K562 (cell line): ENCODE data around the gene EPGN. TPM values are rescaled to one million over a fixed set of nuclear protein-coding genes. Genes with fewer than 3 reads are reported as not detected.

ENCODE experiments used
- ATAC-seq: fragments of 200-7000 bp; cut with Tn5 transposase; 3 replicates; pipeline ENCODE4 v1.9.1; 2020; ENCODE audit warnings: moderate library complexity
- BruUV-seq: library from RNA; stranded (reverse); fragments of 400-500 nt; replicated peaks from 2 replicates; lab custom pipeline; 2021; lab: Mats Ljungman, UMichigan
- CTCF ChIA-PET: fragments of 300-600 bp; formaldehyde crosslinking; extraction: SDS; loops from one replicate; lab custom pipeline; 2021; ENCODE audit warnings: low intra/inter-chr PET ratio; lab: Yijun Ruan, JAX
- POLR2A ChIA-PET: fragments of 300-600, 350-650 bp; sonication (Branson Sonifier 250); formaldehyde crosslinking; extraction: SDS; loops from one replicate; lab custom pipeline; 2021; ENCODE audit warnings: antibody characterized with exemption, inconsistent platforms; lab: Yijun Ruan, JAX
- DNase-seq, 4 experiments: peaks; one replicate each; pipeline versions ENCODE4 v3.0.0 to v3.0.0-alpha.2; 2011 to 2018; ENCODE audit warnings: low spot score in 3 of 4, mixed read lengths in 3 of 4; ENCODE audit errors: extremely low read depth in 1 of 4
- FAIRE-seq: peaks from 2 replicates; lab custom pipeline; 2011; peaks lifted over from hg19 to GRCh38; lab: Jason Lieb, UNC
- H2AFZ ChIP-seq: 2 replicates; pipeline ENCODE4 v1.6.0; 2011; ENCODE audit warnings: low read depth, low read length, control low read depth, inconsistent platforms
- H3K27ac ChIP-seq: fragments of 200-600 bp; 3 replicates; pipeline ENCODE4 v1.8.0; 2011; ENCODE audit warnings: low read depth, mild to moderate bottlenecking, control low read depth, inconsistent platforms, low read length, moderate library complexity, mixed read lengths; ENCODE audit errors: extremely low read depth
- H3K27me3 ChIP-seq, 2 experiments: fragments of 300-600 bp in 1 of 2; 2 replicates in 1 of 2; 3 replicates in 1 of 2; pipeline versions ENCODE4 v1.6.0 to v1.8.0; 2011; ENCODE audit warnings: inconsistent platforms in 2 of 2, low read length in 2 of 2, mild to moderate bottlenecking in 1 of 2, mixed read lengths in 1 of 2, moderate library complexity in 1 of 2; ENCODE audit not compliant: control insufficient read depth in 2 of 2, insufficient read depth in 2 of 2
- H3K36me3 ChIP-seq: fragments of 300-600 bp; 3 replicates; pipeline ENCODE4 v1.8.0; 2011; ENCODE audit warnings: mild to moderate bottlenecking, low read length, inconsistent platforms; ENCODE audit not compliant: control insufficient read depth, insufficient read depth
- H3K4me1 ChIP-seq, 2 experiments: fragments of 200-600 bp in 1 of 2; replicated peaks in 1 of 2; 2 replicates in 1 of 2; 3 replicates in 1 of 2; pipeline versions ENCODE4 v1.5.1 to v1.8.0; 2011; ENCODE audit warnings: inconsistent platforms in 2 of 2, low read length in 2 of 2, mild to moderate bottlenecking in 1 of 2, mixed read lengths in 1 of 2, moderate library complexity in 1 of 2; ENCODE audit not compliant: control insufficient read depth in 2 of 2, insufficient read depth in 2 of 2
- H3K4me2 ChIP-seq: 2 replicates; pipeline ENCODE4 v1.6.1; 2011; ENCODE audit warnings: low read length, control low read depth, inconsistent platforms, mixed read lengths; ENCODE audit not compliant: insufficient read depth
- H3K4me3 ChIP-seq: fragments of 200-600 bp; sonication (generic), shearing (Covaris generic); 2 replicates; pipeline ENCODE4 v1.5.1; 2016; ENCODE audit warnings: control low read depth, inconsistent platforms
- H3K79me2 ChIP-seq: fragments of 200-600 bp; 3 replicates; pipeline ENCODE4 v1.8.0; 2011; ENCODE audit warnings: low read length, inconsistent platforms; ENCODE audit not compliant: control insufficient read depth, insufficient read depth
- H3K9ac ChIP-seq, 2 experiments: 2 replicates each; pipeline versions ENCODE4 v1.6.0 to v1.6.1; 2011; ENCODE audit warnings: low read depth in 2 of 2, low read length in 2 of 2, control low read depth in 1 of 2, inconsistent platforms in 1 of 2, mild to moderate bottlenecking in 1 of 2, mixed read lengths in 1 of 2; ENCODE audit not compliant: insufficient read depth in 1 of 2
- H3K9me1 ChIP-seq: one replicate; pipeline ENCODE4 v1.6.0; 2011; ENCODE audit warnings: inconsistent platforms, mild to moderate bottlenecking, low read length, moderate library complexity; ENCODE audit not compliant: control insufficient read depth, insufficient read depth
- H3K9me3 ChIP-seq: replicated peaks from 2 replicates; pipeline ENCODE4 v1.5.1; 2011; ENCODE audit warnings: low read depth, low read length, inconsistent platforms; ENCODE audit not compliant: control insufficient read depth, insufficient read depth
- H4K20me1 ChIP-seq: replicated peaks from 2 replicates; pipeline ENCODE4 v1.6.1; 2011; ENCODE audit warnings: low read length, inconsistent platforms, mixed read lengths; ENCODE audit not compliant: control insufficient read depth, insufficient read depth
- CSDE1 ChIP-seq, 2 experiments: fragments of 450-650 bp; IDR thresholded peaks; 2 replicates each; pipeline ENCODE4 v1.6.1; 2016; ENCODE audit warnings: mild to moderate bottlenecking in 1 of 2
- JUND ChIP-seq, 2 experiments: IDR thresholded peaks; 2 replicates in 1 of 2; 3 replicates in 1 of 2; pipeline ENCODE4 v1.6.1; 2011; ENCODE audit warnings: borderline replicate concordance in 2 of 2, low read depth in 2 of 2, low read length in 2 of 2, improper control_type of control experiment in 1 of 2, missing biosample characterization in 1 of 2, missing genetic modification characterization in 1 of 2, missing genetic modification reagents in 1 of 2
- KDM1A ChIP-seq, 2 experiments: fragments of 450-650 bp; IDR thresholded peaks; 2 replicates each; pipeline ENCODE4 v1.6.1; 2016; ENCODE audit warnings: mild to moderate bottlenecking in 2 of 2
- SMARCA4 ChIP-seq: fragments of 450-650 bp; IDR thresholded peaks from 2 replicates; pipeline ENCODE4 v1.6.1; 2016
- ZBED1 ChIP-seq: IDR thresholded peaks from 2 replicates; pipeline ENCODE4 v1.6.1; 2014
- ZNF354B ChIP-seq: fragments of 250-450 bp; sonication (Bioruptor Pico); IDR thresholded peaks from 2 replicates; pipeline ENCODE4 v1.4.0; 2020
- ZNF77 ChIP-seq: fragments of 250-450 bp; sonication (Bioruptor Pico); IDR thresholded peaks from 2 replicates; pipeline ENCODE4 v1.5.0; 2020
- WGBS: fragments of 100-300 bp; shearing (Covaris generic); methylation state at CpG from one replicate; pipeline ENCODE4 v1.1.6; 2016; ENCODE audit warnings: low coverage, mixed read lengths; ENCODE audit not compliant: insufficient coverage; ENCODE audit errors: missing lambda C conversion rate; 5-methylcytosine and 5-hydroxymethylcytosine counted together
- in situ Hi-C: fragments of 300-500 bp; cut with MboI; formaldehyde crosslinking; loops from 4 replicates; pipeline ENCODE4 v1.15.0; 2018; ENCODE audit warnings: inconsistent platforms, mixed read lengths
- intact Hi-C: fragments of 100-400 bp; cut with micrococcal nuclease; formaldehyde crosslinking; loops from 2 replicates; pipeline ENCODE4 v1.14.2; 2022
- polyA plus RNA-seq, 8 experiments: library from polyadenylated mRNA; depleted of rRNA in 4 of 8; stranded (reverse) in 5 of 8; unstranded in 3 of 8; fragments of >200 nt; fragmentation: Nextera tagmentation in 2 of 8; fragmentation: Illumina TruSeq in 1 of 8; extraction: Ambion mirVana in 2 of 8; extraction: Trizol in 1 of 8; gene quantifications; 2 replicates each; pipeline versions ENCODE4 v1.2.1 to v1.2.3, GENCODE V29; 2011 to 2014; ENCODE audit warnings: inconsistent platforms in 1 of 8, missing spikeins in 1 of 8
- total RNA-seq, 7 experiments: library from RNA; depleted of rRNA in 6 of 7; stranded (reverse); fragments of >200 nt in 6 of 7; fragmentation: Illumina TruSeq in 2 of 7; extraction: Trizol in 2 of 7; gene quantifications; 2 replicates each; pipeline versions ENCODE4 v1.2.1 to v1.2.3, GENCODE V29; 2011 to 2021; ENCODE audit warnings: low replicate concordance in 1 of 7
- TF ChIP-seq, protein P1 (sequence below), 2 experiments: fragments of 450-650 bp in 1 of 2; sonication (generic) in 1 of 2; formaldehyde crosslinking in 1 of 2; IDR thresholded peaks in 1 of 2; conservative IDR thresholded peaks in 1 of 2; 2 replicates each; pipeline versions ENCODE4 v1.6.1 to v1.8.1; 2016 to 2023; ENCODE audit warnings: mild to moderate bottlenecking in 2 of 2, moderate library complexity in 2 of 2, inconsistent platforms in 1 of 2, missing genetic modification reagents in 1 of 2
- TF ChIP-seq, protein P2 (sequence below): fragments of 200-800 bp; sonication (Bioruptor generic); IDR thresholded peaks from 2 replicates; pipeline ENCODE4 v1.6.1; 2016; ENCODE audit warnings: missing genetic modification characterization, missing compliant biosample characterization

Gene EPGN
- total and polyA plus RNA-seq, 9 of the 15 experiments (the other 6 are each of a cell fraction or from before 2014, with no cell fraction given) = 0.10 to 0.56 TPM; not detected in 7

DNA sequence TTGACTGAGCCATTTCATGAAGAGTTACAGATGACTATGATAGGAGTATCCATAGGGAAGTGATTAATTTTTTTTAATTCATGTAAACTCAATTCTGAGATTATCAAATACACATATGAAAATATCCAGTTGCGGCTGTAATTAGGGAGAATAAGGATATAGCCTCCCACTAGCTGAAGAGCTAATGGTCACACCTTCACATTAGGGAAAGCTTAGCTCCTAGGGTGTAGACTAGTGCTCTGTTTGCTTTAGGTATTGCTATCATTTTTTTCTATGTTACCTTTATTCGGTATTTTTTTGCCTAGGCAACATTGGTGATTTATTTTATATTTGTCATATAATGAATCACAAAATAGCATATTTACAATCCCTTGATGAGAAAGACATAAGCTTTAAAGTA lies 39.6 kb upstream of the EPGN start:
- POLR2A ChIA-PET = no interaction called here
- DNase-seq (no peak), ATAC-seq (no peak), FAIRE-seq (no peak)
- Histone ChIP-seq H4K20me1 (no peaks in the 10 kb centered on the region), H3K79me2 (no peaks in the 10 kb centered on the region), H3K4me1 (no peaks in the 10 kb centered on the region), H3K4me2 (no peak overlapping the region), H3K9ac (no peak overlapping the region), H3K4me3 (no peak overlapping the region), H3K9me1 (no peaks in the 10 kb centered on the region), H3K9me3 (no peaks in the 10 kb centered on the region), H2AFZ (no peak overlapping the region), H3K36me3 (no peaks in the 10 kb centered on the region), H3K27me3 (no peaks in the 10 kb centered on the region), H3K27ac (no peak overlapping the region)
- in situ Hi-C loops = no loop called here
- TF ChIP-seq CSDE1 (IDR thresholded peaks at IDR 0.05) = no peak
- TF ChIP-seq, protein P1, sequence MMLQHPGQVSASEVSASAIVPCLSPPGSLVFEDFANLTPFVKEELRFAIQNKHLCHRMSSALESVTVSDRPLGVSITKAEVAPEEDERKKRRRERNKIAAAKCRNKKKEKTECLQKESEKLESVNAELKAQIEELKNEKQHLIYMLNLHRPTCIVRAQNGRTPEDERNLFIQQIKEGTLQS (IDR thresholded peaks at IDR 0.05) = 0 out of 2 replicates have a peak, but pooled peaks have one; percentile 3
- TF ChIP-seq, protein P1 (CRISPR knock-in tag; conservative IDR thresholded peaks at IDR 0.05) = no peak
- no peak for TF ChIP-seq ZNF354B
- CTCF ChIA-PET = no interaction called here
- WGBS = 63% methylated on average over 2 of the region's 2 CpGs
- no TSS peak for BruUV-seq
- intact Hi-C loops = no loop called here

DNA sequence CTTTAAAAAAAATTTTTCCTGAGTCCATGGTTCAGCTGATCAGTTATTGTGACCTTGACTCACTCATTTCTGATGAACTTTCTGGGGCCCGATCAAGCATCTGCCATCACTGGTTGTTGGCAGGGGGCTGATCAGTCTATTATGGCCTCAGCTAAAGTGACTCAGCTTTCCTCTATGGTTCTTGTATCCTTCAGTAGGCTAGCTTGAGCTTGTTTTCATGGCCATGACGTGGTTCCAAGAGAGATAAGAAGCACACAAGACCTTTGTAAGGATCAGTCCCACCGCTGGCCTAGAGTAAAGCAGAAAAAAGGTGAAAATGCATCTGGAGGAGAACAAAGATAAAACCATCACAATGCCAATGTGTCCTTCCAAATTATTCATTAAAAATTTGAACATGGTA lies 29.8 kb upstream of the EPGN start:
- ATAC-seq (peak; percentile 62), DNase-seq (peak; percentile 13 to 66 (median 22)), FAIRE-seq (peak; percentile 65)
- Histone ChIP-seq H3K9ac (no peak overlapping the region), H3K36me3 (peaks cover 45% of the 10 kb centered on the region), H3K4me2 (peak overlapping the region; percentile 4; the same call in 1 of the 2 replicates), H3K9me3 (no peaks in the 10 kb centered on the region), H3K79me2 (peaks cover 26% of the 10 kb centered on the region), H3K9me1 (no peaks in the 10 kb centered on the region), H4K20me1 (no peaks in the 10 kb centered on the region), H3K4me1 (peaks cover 0 to 4% of the 10 kb centered on the region in 2 experiments; a peak in 2 of 5 replicates), H3K27me3 (no peaks in the 10 kb centered on the region), H3K27ac (peak overlapping the region; percentile 14; the same call in 1 of the 3 replicates), H2AFZ (0 out of 2 replicates have a peak overlapping the region, but pooled peaks have one; percentile 0), H3K4me3 (no peak overlapping the region)
- BruUV-seq = no TSS peak
- CTCF ChIA-PET = no interaction called here
- POLR2A ChIA-PET = no interaction called here
- intact Hi-C loops (no loop called here), in situ Hi-C loops (no loop called here)
- 44% methylated on average over 3 of the region's 3 CpGs for WGBS
- TF ChIP-seq JUND (IDR thresholded peaks at IDR 0.05; ENCODE audit: borderline replicate concordance, low read depth, low read length) (peak; percentile 33; the same call in 1 of the 2 replicates), JUND (tag; IDR thresholded peaks at IDR 0.05; ENCODE audit: borderline replicate concordance, low read depth, low read length) (peak; percentile 67; the same call in 2 of the 3 replicates), KDM1A (IDR thresholded peaks at IDR 0.05) (no peak), SMARCA4 (0 out of 2 replicates have a peak, but pooled peaks have one; percentile 24), ZNF77 (no peak), ZBED1 (no peak)
- TF ChIP-seq, protein P2, sequence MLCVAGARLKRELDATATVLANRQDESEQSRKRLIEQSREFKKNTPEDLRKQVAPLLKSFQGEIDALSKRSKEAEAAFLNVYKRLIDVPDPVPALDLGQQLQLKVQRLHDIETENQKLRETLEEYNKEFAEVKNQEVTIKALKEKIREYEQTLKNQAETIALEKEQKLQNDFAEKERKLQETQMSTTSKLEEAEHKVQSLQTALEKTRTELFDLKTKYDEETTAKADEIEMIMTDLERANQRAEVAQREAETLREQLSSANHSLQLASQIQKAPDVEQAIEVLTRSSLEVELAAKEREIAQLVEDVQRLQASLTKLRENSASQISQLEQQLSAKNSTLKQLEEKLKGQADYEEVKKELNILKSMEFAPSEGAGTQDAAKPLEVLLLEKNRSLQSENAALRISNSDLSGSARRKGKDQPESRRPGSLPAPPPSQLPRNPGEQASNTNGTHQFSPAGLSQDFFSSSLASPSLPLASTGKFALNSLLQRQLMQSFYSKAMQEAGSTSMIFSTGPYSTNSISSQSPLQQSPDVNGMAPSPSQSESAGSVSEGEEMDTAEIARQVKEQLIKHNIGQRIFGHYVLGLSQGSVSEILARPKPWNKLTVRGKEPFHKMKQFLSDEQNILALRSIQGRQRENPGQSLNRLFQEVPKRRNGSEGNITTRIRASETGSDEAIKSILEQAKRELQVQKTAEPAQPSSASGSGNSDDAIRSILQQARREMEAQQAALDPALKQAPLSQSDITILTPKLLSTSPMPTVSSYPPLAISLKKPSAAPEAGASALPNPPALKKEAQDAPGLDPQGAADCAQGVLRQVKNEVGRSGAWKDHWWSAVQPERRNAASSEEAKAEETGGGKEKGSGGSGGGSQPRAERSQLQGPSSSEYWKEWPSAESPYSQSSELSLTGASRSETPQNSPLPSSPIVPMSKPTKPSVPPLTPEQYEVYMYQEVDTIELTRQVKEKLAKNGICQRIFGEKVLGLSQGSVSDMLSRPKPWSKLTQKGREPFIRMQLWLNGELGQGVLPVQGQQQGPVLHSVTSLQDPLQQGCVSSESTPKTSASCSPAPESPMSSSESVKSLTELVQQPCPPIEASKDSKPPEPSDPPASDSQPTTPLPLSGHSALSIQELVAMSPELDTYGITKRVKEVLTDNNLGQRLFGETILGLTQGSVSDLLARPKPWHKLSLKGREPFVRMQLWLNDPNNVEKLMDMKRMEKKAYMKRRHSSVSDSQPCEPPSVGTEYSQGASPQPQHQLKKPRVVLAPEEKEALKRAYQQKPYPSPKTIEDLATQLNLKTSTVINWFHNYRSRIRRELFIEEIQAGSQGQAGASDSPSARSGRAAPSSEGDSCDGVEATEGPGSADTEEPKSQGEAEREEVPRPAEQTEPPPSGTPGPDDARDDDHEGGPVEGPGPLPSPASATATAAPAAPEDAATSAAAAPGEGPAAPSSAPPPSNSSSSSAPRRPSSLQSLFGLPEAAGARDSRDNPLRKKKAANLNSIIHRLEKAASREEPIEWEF (CRISPR knock-in tag) = no peak
